8988T (cell line): ENCODE data around the gene NNAT.
"Not testable (repeated sequence)": the region's sequence is repeated elsewhere in the genome, so short reads cannot be mapped to it uniquely, and the experiment has no call there.

Experiments used
- DNase-seq: peaks from one replicate; pipeline ENCODE4 v3.0.0; 2011

Gene NNAT

GRCh38 chr20:37524859-37525708 is 4.0 kb downstream of the NNAT start:
- no peak for DNase-seq

- no peak for DNase-seq
These were observed 4.8 kb downstream of the NNAT start for GRCh38 chr20:37525810-37526209.

GRCh38 chr20:37526238-37526838 is 5.3 kb downstream of the NNAT start:
- DNase-seq: peak; percentile 70

- no peak for DNase-seq
These were observed 6.0 kb downstream of the NNAT start for GRCh38 chr20:37526839-37527637.

GRCh38 chr20:37527638-37528445 is 6.8 kb downstream of the NNAT start, which contains the start of gene BLCAP:
Gene BLCAP (minus strand): TSS chr20:37527876. CDS start chr20:37519174, 8,702 bp downstream.
- DNase-seq: peak; percentile 93

GRCh38 chr20:37528446-37529213 is 7.6 kb downstream of the NNAT start:
- no peak for DNase-seq

GRCh38 chr20:37529214-37529967 is 8.3 kb downstream of the NNAT start:
- no peak for DNase-seq

- no peak for DNase-seq
These were observed 9.0 kb downstream of the NNAT start for GRCh38 chr20:37529968-37530600.

GRCh38 chr20:37530696-37531095 is 9.6 kb downstream of the NNAT start:
- DNase-seq: no peak

- no peak for DNase-seq
These were observed 10.8 kb downstream of the NNAT start for GRCh38 chr20:37531856-37532255.

GRCh38 chr20:37533154-37533715 is 12.2 kb downstream of the NNAT start:
- DNase-seq: no peak

- DNase-seq: no peak
These were observed 13.5 kb downstream of the NNAT start for GRCh38 chr20:37534401-37535157.

- DNase-seq: no peak
These were observed 14.5 kb downstream of the NNAT start for GRCh38 chr20:37535443-37536132.

- DNase-seq: no peak
These were observed 16.5 kb downstream of the NNAT start for GRCh38 chr20:37537505-37537904.

GRCh38 chr20:37538003-37538402 is 17.0 kb downstream of the NNAT start:
- no peak for DNase-seq

- DNase-seq: no peak
These were observed 18.4 kb downstream of the NNAT start for GRCh38 chr20:37539424-37539823.

GRCh38 chr20:37540001-37540400 is 19.0 kb downstream of the NNAT start:
- no peak for DNase-seq

- not testable (repeated sequence) for DNase-seq
These were observed 19.8 kb downstream of the NNAT start for GRCh38 chr20:37540838-37541237.

GRCh38 chr20:37541326-37541725 is 20.3 kb downstream of the NNAT start:
- no peak for DNase-seq
